ENCODE results near the gene GRK2. TPM values are rescaled to one million over a fixed set of nuclear protein-coding genes. Genes with fewer than 3 reads are reported as not detected.

GRK2 gene
- total RNA-seq, 1 donor from 2014 or later: 92.7 TPM

DNA sequence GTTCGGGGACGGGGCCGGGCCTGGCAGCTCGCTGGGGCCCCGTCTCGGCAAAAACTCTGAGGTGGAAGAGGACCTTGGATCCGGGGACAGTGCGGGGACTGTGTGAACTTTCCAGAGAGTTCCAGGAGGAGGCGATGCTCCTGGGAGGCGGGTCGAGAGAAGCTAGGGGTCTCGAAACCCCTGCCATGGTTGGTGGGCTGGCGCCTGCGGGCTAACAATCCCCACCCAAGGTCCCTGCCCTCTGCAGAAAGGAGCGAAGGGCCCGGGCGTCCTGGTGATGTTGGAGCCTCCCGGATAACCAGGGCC, 4.7 kb upstream of the GRK2 start:
- Mint-ChIP-seq H3K4me3 (ENCODE audit: unreplicated experiment) (no peak overlapping the region), H3K36me3 (ENCODE audit: low read depth, unreplicated experiment) (peaks cover 16% of the 10 kb centered on the region), H3K4me1 (ENCODE audit: unreplicated experiment) (peaks cover 24% of the 10 kb centered on the region), H3K27ac (ENCODE audit: unreplicated experiment) (no peak overlapping the region), H3K27me3 (ENCODE audit: unreplicated experiment) (peaks cover 19% of the 10 kb centered on the region), H3K9me3 (ENCODE audit: unreplicated experiment) (no peaks in the 10 kb centered on the region)
- no peak for DNase-seq (ENCODE audit: low spot score)
- TF ChIP-seq, protein P1, sequence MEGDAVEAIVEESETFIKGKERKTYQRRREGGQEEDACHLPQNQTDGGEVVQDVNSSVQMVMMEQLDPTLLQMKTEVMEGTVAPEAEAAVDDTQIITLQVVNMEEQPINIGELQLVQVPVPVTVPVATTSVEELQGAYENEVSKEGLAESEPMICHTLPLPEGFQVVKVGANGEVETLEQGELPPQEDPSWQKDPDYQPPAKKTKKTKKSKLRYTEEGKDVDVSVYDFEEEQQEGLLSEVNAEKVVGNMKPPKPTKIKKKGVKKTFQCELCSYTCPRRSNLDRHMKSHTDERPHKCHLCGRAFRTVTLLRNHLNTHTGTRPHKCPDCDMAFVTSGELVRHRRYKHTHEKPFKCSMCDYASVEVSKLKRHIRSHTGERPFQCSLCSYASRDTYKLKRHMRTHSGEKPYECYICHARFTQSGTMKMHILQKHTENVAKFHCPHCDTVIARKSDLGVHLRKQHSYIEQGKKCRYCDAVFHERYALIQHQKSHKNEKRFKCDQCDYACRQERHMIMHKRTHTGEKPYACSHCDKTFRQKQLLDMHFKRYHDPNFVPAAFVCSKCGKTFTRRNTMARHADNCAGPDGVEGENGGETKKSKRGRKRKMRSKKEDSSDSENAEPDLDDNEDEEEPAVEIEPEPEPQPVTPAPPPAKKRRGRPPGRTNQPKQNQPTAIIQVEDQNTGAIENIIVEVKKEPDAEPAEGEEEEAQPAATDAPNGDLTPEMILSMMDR (IDR thresholded peaks at IDR 0.05; ENCODE audit: unreplicated experiment): no peak

DNA sequence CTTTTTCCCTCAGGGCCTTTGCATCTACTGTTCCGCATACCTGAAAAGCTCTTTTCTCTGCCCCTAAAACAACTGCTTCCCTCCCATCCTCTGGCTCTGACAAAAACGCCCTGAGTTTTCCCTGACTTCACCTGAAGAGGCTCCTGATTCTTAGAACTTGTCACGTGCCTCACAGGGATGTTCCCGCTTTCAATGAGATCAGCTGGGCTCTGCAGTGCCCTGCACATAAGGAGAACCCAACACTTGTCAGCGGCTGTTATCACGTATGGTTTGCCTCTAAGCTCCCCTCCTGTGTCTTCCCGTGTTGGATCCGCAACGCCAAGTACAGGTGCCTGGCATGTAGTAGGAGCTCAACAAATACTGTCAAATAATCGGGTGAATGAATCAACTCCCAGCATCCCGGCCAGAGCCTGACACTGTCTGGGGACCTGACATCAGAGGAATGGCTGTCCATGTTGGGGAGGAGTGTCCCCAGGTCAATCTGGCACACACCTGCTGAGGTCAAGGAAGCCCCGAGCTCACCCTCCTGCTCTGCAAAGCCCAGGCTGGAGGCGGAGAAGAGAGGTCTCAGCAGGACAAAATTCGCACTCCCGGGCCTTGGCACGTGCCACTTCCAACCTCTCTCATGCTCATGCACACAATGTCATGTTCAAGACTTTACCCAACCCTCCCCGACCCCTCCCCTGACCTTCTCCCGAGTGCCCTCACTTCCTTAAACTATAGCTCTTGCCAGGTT, 4.2 kb upstream of the GRK2 start:
- TF ChIP-seq, protein P1 (IDR thresholded peaks at IDR 0.05; ENCODE audit: unreplicated experiment): no peak
- Mint-ChIP-seq H3K27me3 (ENCODE audit: unreplicated experiment) (peaks cover 19% of the 10 kb centered on the region), H3K36me3 (ENCODE audit: low read depth, unreplicated experiment) (peaks cover 12% of the 10 kb centered on the region), H3K27ac (ENCODE audit: unreplicated experiment) (no peak overlapping the region), H3K9me3 (ENCODE audit: unreplicated experiment) (no peaks in the 10 kb centered on the region), H3K4me1 (ENCODE audit: unreplicated experiment) (peaks cover 24% of the 10 kb centered on the region), H3K4me3 (ENCODE audit: unreplicated experiment) (peak overlapping the region; percentile 31)
- no peak for DNase-seq (ENCODE audit: low spot score)

DNA sequence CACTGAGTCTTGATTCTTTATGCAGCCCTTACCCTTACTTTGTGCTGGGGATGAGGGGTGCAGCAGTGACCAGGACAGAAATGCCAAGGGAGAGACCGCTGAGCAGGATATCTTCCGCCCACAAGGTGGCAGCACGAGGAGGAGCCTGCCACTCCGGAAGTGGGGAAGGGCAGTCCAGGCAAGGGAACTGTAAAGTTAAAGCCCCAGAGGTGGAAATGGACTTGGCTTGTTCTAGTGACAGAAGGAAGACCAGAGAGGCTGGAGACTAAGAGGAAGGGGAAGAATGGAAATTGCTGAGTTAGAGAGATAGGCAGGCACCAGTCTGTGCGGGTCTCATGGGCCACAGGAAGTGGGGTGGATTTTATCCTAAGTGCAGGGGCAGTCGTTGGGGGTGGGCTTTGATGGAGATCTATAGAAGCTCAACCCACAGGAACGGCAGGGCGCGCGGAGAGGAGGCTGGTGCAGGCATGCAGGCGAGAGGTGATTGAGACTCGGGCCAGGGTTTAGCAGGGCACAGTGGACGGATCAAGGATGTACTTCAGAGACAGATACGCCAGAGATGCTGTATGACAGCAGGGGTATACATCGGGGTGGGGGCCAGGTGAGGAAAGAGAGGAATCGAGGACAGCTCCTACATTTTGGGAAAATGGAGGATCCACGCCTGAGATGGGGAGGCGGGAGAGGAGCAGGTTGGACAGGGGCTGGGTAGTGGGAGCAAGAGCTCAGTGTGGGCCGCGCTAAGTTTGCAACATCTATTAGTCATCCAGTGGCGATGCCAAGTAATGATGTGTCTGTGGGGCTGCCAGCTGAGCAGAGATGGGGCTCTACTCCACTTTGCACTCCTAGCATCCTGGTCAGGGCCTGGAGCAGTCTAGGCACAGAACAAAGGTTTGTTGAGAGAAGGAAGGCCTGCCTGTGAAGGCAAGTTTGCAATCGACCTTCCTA, 3.3 kb upstream of the GRK2 start:
- TF ChIP-seq, protein P1 (IDR thresholded peaks at IDR 0.05; ENCODE audit: unreplicated experiment): peak; percentile 74
- Mint-ChIP-seq H3K9me3 (ENCODE audit: unreplicated experiment) (no peaks in the 10 kb centered on the region), H3K27ac (ENCODE audit: unreplicated experiment) (peak overlapping the region; percentile 58), H3K4me3 (ENCODE audit: unreplicated experiment) (peak overlapping the region; percentile 31), H3K36me3 (ENCODE audit: low read depth, unreplicated experiment) (peaks cover 12% of the 10 kb centered on the region), H3K27me3 (ENCODE audit: unreplicated experiment) (peaks cover 21% of the 10 kb centered on the region), H3K4me1 (ENCODE audit: unreplicated experiment) (peaks cover 32% of the 10 kb centered on the region)
- DNase-seq (ENCODE audit: low spot score): peak; percentile 85

DNA sequence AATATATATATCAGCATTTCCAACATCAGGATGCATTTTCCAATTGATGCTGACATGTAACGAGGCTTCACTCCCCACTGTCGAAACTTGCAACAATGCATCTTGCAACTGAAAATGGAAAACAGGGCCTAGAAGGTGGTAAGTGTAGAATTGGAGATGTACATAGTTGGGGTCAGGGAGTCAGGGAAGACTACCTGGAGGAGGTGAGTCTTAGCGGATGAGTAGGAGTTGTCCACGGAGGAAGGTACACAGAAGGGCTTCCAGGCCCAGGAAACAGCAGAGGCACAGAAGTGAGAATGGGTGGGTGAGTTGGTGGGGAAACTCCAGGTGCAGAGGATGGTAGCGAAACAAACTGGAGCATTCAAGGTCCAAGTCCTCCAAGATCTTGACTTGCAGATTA, 2.0 kb upstream of the GRK2 start:
- TF ChIP-seq, protein P1 (IDR thresholded peaks at IDR 0.05; ENCODE audit: unreplicated experiment): no peak
- Mint-ChIP-seq H3K27ac (ENCODE audit: unreplicated experiment) (no peak overlapping the region), H3K4me3 (ENCODE audit: unreplicated experiment) (no peak overlapping the region), H3K36me3 (ENCODE audit: low read depth, unreplicated experiment) (peaks cover 12% of the 10 kb centered on the region), H3K4me1 (ENCODE audit: unreplicated experiment) (peaks cover 39% of the 10 kb centered on the region), H3K9me3 (ENCODE audit: unreplicated experiment) (no peaks in the 10 kb centered on the region), H3K27me3 (ENCODE audit: unreplicated experiment) (peaks cover 20% of the 10 kb centered on the region)
- DNase-seq (ENCODE audit: low spot score): no peak

All from endothelial cell (in vitro differentiated cells).